ENCODE results near the gene SRGAP1.

DNA sequence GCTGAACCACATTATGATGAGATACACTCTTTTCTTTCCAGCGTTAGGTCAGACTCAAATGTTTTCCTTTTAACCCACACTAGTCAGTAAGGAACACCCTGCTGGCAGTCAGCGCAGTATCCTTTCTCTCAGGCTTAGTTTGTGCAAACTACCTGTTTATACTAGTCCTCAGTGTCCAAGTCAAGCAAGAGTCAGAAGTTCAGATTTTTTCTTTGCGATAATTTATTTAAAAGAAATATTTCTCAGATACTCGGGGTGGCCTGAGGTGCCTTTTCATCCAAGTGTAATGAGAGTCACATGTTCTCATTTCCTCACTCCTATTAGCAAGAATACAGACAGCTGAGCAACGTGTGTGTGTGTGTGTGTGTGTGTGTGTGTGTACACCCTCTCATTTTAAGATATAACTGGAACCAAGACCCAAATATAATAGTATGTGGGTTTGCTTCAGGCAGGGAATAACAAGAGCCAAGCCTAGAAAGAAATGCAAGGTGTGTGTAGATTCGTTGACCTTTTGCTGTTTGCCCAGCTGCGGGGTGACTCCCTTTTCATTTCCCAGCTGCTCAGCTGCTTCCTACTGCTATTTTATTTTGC is 194.9 kb downstream of the SRGAP1 start:
- TF ChIP-seq, protein P1, sequence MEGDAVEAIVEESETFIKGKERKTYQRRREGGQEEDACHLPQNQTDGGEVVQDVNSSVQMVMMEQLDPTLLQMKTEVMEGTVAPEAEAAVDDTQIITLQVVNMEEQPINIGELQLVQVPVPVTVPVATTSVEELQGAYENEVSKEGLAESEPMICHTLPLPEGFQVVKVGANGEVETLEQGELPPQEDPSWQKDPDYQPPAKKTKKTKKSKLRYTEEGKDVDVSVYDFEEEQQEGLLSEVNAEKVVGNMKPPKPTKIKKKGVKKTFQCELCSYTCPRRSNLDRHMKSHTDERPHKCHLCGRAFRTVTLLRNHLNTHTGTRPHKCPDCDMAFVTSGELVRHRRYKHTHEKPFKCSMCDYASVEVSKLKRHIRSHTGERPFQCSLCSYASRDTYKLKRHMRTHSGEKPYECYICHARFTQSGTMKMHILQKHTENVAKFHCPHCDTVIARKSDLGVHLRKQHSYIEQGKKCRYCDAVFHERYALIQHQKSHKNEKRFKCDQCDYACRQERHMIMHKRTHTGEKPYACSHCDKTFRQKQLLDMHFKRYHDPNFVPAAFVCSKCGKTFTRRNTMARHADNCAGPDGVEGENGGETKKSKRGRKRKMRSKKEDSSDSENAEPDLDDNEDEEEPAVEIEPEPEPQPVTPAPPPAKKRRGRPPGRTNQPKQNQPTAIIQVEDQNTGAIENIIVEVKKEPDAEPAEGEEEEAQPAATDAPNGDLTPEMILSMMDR (IDR thresholded peaks at IDR 0.05), result no peak
- TF ChIP-seq EP300 (IDR thresholded peaks at IDR 0.05), result no peak
